Glutamatergic neuron (in vitro differentiated cells): Measurements from ENCODE around the gene LILRB1. TPM values are rescaled to one million over a fixed set of nuclear protein-coding genes. Genes with fewer than 3 reads are reported as not detected.

Experiments
- DNase-seq: peaks from one replicate; pipeline ENCODE4 v3.0.0; 2022
- H3K27ac Mint-ChIP-seq: one replicate; pipeline ENCODE4 v1.8.0; 2020; ENCODE audit warnings: mild to moderate bottlenecking, mixed read lengths, inconsistent platforms; ENCODE audit not compliant: unreplicated experiment
- H3K27me3 Mint-ChIP-seq: one replicate; pipeline ENCODE4 v1.8.0; 2020; ENCODE audit warnings: mild to moderate bottlenecking, moderate library complexity, mixed read lengths, inconsistent platforms; ENCODE audit not compliant: unreplicated experiment
- H3K36me3 Mint-ChIP-seq: one replicate; pipeline ENCODE4 v1.8.0; 2020; ENCODE audit warnings: mild to moderate bottlenecking, mixed read lengths, inconsistent platforms; ENCODE audit not compliant: unreplicated experiment
- H3K4me1 Mint-ChIP-seq: one replicate; pipeline ENCODE4 v1.8.0; 2020; ENCODE audit warnings: mild to moderate bottlenecking, low read depth, mixed read lengths, inconsistent platforms; ENCODE audit not compliant: unreplicated experiment
- H3K4me3 Mint-ChIP-seq: one replicate; pipeline ENCODE4 v1.8.0; 2020; ENCODE audit warnings: mild to moderate bottlenecking, mixed read lengths, inconsistent platforms; ENCODE audit not compliant: unreplicated experiment
- H3K9me3 Mint-ChIP-seq: one replicate; pipeline ENCODE4 v1.8.0; 2020; ENCODE audit warnings: mild to moderate bottlenecking, moderate library complexity, mixed read lengths, inconsistent platforms; ENCODE audit not compliant: unreplicated experiment
- CTCF ChIP-seq: fragments of 200-600 bp; sonication (generic); IDR thresholded peaks from one replicate; pipeline ENCODE4 v1.5.0; 2021; ENCODE audit not compliant: partially characterized antibody, unreplicated experiment
- total RNA-seq: library from RNA; stranded (reverse); fragmentation: NEBNext Ultra II Directional; extraction: Animal tissue kit (Norgen Biotek cat#: 25700); gene quantifications from one replicate; pipeline ENCODE4 v1.2.1, GENCODE V29; 2021; ENCODE audit not compliant: unreplicated experiment

Gene LILRB1
- total RNA-seq, 1 donor from 2014 or later = 0.22 TPM

- H3K4me3 Mint-ChIP-seq = peak overlapping the region; percentile 39
- DNase-seq = peak; percentile 51
- peaks cover 3% of the 10 kb centered on the region for H3K9me3 Mint-ChIP-seq
- peaks cover 9% of the 10 kb centered on the region for H3K4me1 Mint-ChIP-seq
- H3K27me3 Mint-ChIP-seq = peaks cover 2% of the 10 kb centered on the region
- H3K27ac Mint-ChIP-seq = peak overlapping the region; percentile 56
- TF ChIP-seq CTCF = no peak
- H3K36me3 Mint-ChIP-seq = no peaks in the 10 kb centered on the region
Measured at GRCh38 chr19:54654447-54655321, 24.4 kb downstream of the LILRB1 start.

DNA sequence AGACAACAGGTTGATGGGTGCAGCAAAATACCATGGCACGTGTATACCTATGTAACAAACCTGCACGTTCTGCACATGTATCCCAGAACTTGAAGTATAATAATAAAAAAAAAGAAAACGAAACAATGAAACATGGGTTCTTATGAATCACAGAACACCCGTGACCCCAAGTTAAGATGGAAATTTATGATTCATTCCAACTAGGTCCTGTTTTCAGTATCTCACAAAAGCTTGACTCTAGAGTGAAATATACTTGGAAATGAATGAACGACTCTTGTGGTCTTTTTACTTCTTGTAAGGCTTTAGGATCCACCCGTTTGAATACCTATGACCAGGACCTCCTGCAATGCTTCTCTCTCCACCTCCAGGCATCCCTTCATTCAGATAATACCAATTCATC lies 29.0 kb downstream of the LILRB1 start:
- TF ChIP-seq CTCF = no peak
- DNase-seq = no peak
- H3K27me3 Mint-ChIP-seq = peaks cover 6% of the 10 kb centered on the region
- peaks cover 10% of the 10 kb centered on the region for H3K4me1 Mint-ChIP-seq
- no peaks in the 10 kb centered on the region for H3K36me3 Mint-ChIP-seq
- peaks cover 3% of the 10 kb centered on the region for H3K9me3 Mint-ChIP-seq
- H3K27ac Mint-ChIP-seq = no peak overlapping the region
- H3K4me3 Mint-ChIP-seq = no peak overlapping the region

DNA sequence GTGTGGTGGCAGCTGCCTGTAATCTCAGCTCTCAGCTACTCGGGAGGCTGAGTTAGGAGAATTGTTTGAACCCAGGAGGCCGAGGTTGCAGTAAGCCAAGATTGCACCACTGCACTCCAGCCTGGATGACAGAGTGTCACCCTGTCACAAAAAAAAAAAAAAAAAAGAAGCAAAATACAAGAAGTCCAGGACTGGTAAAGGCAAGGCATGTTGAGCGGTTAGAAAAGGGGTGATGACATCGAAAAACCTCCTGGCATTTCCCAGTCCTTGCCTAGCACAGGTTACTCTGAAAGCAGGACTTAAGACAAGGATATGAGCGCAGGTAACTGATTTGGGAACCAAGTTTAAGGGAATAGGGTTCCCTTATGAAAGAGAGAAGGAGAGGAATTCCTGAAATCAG lies 30.0 kb downstream of the LILRB1 start:
- peaks cover 6% of the 10 kb centered on the region for H3K27me3 Mint-ChIP-seq
- H3K27ac Mint-ChIP-seq = no peak overlapping the region
- no peaks in the 10 kb centered on the region for H3K36me3 Mint-ChIP-seq
- H3K9me3 Mint-ChIP-seq = peaks cover 3% of the 10 kb centered on the region
- H3K4me3 Mint-ChIP-seq = no peak overlapping the region
- DNase-seq = no peak
- no peak for TF ChIP-seq CTCF
- H3K4me1 Mint-ChIP-seq = peaks cover 2% of the 10 kb centered on the region

DNA sequence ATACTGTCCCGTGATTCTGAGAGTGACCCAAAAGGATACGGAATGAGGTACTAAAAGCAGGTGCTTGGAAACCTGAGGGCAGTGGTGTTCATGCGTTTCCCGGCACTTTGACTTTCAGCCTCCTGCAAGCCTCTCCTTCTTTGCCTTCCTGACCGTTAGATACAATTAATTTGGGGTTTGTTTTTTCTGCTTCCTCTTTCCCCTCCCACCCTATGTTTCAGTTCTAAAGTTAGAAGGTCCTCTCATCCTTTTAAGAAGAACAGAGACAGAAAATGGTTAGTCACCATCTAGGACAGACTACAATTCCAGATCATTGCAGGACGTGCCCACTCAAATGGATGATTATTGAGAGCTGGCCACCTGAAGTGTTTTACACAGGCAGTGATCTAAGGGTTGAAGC lies 30.7 kb downstream of the LILRB1 start:
- Mint-ChIP-seq H3K4me1 (peaks cover 2% of the 10 kb centered on the region), H3K36me3 (peaks cover 4% of the 10 kb centered on the region), H3K4me3 (no peak overlapping the region), H3K27ac (no peak overlapping the region), H3K9me3 (peaks cover 3% of the 10 kb centered on the region), H3K27me3 (peaks cover 8% of the 10 kb centered on the region)
- no peak for TF ChIP-seq CTCF
- DNase-seq = no peak

- peaks cover 2% of the 10 kb centered on the region for H3K4me1 Mint-ChIP-seq
- no peak overlapping the region for H3K27ac Mint-ChIP-seq
- peaks cover 8% of the 10 kb centered on the region for H3K27me3 Mint-ChIP-seq
- no peak overlapping the region for H3K4me3 Mint-ChIP-seq
- H3K9me3 Mint-ChIP-seq = peaks cover 6% of the 10 kb centered on the region
- TF ChIP-seq CTCF = no peak
- H3K36me3 Mint-ChIP-seq = peaks cover 4% of the 10 kb centered on the region
- DNase-seq = no peak
Measured at GRCh38 chr19:54661846-54662481, 31.7 kb downstream of the LILRB1 start.
